GM10248 (cell line): ENCODE measurements around the gene FCHO1.

ENCODE experiments used
- CTCF ChIA-PET: fragments of 300-600 bp; sonication (Branson Sonifier 250); formaldehyde crosslinking; extraction: SDS; loops from one replicate; lab custom pipeline; 2021; ENCODE audit warnings: antibody characterized with exemption; lab: Yijun Ruan, JAX
- POLR2A ChIA-PET: fragments of 350-650 bp; sonication (Branson Sonifier 250); formaldehyde crosslinking; extraction: SDS; loops from one replicate; lab custom pipeline; 2020; ENCODE audit warnings: antibody characterized with exemption; lab: Yijun Ruan, JAX
- DNase-seq: peaks from one replicate; pipeline ENCODE4 v3.0.0; 2012; ENCODE audit errors: extremely low spot score
- TF ChIP-seq, protein P1 (sequence below): IDR thresholded peaks from 2 replicates; pipeline ENCODE4 v1.5.1; 2012; ENCODE audit warnings: mild to moderate bottlenecking, low read depth; ENCODE audit errors: extremely low read depth, missing control alignments, control extremely low read depth

Gene FCHO1

DNA sequence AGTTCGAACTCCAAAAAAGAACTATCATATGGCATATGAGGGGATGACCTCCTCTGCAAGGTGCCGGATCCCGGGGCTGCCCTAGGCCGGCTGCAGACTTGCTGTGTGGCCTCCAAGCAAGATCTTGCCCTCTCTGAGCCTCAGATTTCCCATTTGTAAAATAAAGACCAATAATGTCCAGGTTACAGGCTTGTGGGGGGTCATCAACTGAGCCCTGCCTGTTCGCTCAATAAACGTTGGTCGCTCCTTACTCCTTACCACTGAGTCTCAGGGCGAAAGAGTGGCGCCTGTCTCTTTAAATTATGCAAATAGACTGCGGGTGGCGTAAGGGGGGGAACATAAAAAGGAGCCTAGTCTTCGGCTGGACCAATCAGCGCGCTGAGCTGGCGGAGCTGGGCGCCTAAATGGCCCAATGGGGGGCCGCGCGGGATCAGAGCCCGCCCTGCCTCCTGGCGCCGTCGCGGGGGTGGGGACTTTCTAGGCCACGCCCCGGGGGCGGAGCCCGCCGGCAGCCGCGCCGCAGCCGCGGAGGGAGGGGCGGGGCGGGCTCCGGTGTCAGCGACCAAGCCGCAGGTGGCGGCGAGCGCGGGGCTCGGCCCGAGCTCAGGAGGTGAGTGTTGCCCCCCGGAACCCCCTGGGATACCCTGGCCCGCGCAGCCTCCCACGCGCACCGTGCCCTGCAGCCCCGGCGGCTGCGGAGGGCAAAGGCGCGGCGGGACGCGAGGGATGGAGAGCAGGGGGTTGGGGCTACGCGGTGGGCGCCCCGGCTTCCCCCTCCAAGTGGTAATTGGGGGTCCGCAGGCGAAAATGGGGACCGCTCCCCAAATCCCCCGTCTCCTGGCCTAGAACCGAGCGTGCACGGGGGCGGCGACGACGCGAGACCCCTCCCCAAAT is 3.8 kb upstream of the FCHO1 start:
- CTCF ChIA-PET, result interaction anchor here (1.0 to 1.6 kb wide), 4 partner anchors 8 to 252 kb away, joined by 3 to 4 read pairs (median 4); no protein-coding TSS in a partner anchor
- TF ChIP-seq, protein P1, sequence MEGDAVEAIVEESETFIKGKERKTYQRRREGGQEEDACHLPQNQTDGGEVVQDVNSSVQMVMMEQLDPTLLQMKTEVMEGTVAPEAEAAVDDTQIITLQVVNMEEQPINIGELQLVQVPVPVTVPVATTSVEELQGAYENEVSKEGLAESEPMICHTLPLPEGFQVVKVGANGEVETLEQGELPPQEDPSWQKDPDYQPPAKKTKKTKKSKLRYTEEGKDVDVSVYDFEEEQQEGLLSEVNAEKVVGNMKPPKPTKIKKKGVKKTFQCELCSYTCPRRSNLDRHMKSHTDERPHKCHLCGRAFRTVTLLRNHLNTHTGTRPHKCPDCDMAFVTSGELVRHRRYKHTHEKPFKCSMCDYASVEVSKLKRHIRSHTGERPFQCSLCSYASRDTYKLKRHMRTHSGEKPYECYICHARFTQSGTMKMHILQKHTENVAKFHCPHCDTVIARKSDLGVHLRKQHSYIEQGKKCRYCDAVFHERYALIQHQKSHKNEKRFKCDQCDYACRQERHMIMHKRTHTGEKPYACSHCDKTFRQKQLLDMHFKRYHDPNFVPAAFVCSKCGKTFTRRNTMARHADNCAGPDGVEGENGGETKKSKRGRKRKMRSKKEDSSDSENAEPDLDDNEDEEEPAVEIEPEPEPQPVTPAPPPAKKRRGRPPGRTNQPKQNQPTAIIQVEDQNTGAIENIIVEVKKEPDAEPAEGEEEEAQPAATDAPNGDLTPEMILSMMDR, result no peak
- peak; percentile 98 for DNase-seq
- POLR2A ChIA-PET, result no interaction called here

DNA sequence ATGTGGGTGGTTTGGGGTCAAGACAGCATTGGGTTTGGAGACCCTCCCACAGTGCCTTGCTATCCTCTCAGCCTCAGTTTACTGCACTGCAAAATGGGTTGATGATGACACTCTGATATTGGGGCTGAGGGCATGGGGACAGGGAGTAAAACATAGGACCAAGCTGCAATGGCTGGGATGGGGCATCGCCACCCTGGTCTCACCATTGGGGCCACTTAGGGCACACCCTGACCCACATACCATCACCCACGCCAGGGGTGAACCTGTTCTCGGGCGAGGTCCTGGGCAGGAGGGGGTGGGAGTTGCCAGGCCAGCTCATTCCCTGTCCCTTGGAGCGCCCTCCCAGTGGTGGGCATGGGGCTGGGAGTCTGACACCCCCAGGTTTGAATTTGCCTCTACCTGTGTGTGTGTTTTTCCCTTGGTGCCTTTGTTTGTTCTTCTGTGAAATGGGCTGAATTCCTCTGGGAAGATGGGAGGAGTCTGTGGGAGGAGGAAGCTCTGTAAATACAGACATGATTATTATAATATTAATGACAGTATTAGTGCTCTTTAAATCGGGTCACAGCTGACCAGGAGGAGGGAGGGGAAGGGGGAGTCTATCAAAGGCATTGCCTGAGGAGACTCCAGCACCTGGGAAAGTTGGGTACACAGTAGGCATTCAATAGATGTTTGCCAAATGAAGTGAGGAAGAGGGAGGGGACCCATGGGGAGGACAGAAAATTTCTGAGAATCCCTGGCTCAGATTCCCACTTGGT is 2.2 kb upstream of the FCHO1 start:
- POLR2A ChIA-PET, result interaction anchor here (0.6 kb wide), 1 partner anchor 1544 kb away, joined by 3 read pairs; no protein-coding TSS in a partner anchor
- CTCF ChIA-PET, result interaction anchor here (0.7 to 10.6 kb wide), 6 partner anchors 7 to 45 kb away, joined by 3 to 151 read pairs (median 4); no protein-coding TSS in a partner anchor
- TF ChIP-seq, protein P1, result no peak
- no peak for DNase-seq

DNA sequence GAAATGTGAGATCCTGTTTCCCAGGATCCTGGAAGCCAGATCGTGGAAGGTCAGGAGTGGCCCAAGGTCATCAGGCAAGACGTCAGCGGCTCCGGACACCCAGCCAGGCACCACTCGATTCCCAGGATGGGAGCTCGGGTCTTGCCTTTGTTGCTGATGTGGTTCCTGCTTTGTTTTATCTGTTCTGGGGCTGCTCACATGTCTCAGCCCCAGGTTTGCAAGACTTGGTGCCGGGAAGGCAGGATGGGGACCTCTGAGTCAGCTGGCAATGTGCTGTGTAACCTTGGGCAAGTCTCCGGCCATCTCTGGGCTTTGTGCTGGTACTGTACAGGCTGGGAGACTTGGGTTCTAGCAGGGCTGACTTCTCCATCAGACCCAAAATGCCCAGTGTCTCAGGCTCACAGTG is 1.4 kb upstream of the FCHO1 start:
- TF ChIP-seq, protein P1, result no peak
- POLR2A ChIA-PET, result no interaction called here
- CTCF ChIA-PET, result interaction anchor here (0.7 to 10.6 kb wide), 3 partner anchors 8 to 33 kb away, joined by 3 to 151 read pairs (median 7); no protein-coding TSS in a partner anchor
- DNase-seq, result no peak

DNA sequence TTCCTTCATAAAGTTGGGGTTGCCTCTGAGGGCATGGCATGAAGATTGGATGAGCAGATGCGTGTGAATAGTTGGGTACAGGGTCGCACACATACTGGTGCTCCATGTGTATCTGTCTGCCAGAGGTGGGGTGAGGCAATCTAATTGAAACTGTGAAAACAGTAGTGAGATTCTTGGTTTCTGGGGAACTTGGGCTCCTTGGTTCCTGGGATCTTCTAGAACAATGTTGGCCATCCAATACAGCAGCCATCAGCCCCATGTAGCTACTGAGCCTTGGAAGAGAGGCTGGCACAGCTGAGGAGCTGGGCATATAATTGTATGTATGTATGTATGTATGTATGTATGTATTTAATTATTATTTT is 616 bp downstream of the FCHO1 start:
- DNase-seq, result no peak
- TF ChIP-seq, protein P1, result no peak
- ChIA-PET CTCF (interaction anchor here (0.6 to 10.6 kb wide), 10 partner anchors 9 to 624 kb away, joined by 3 to 151 read pairs (median 4); no protein-coding TSS in a partner anchor), POLR2A (interaction anchor here (0.6 kb wide), 1 partner anchor 74 kb away, joined by 4 read pairs; no protein-coding TSS in a partner anchor)

DNA sequence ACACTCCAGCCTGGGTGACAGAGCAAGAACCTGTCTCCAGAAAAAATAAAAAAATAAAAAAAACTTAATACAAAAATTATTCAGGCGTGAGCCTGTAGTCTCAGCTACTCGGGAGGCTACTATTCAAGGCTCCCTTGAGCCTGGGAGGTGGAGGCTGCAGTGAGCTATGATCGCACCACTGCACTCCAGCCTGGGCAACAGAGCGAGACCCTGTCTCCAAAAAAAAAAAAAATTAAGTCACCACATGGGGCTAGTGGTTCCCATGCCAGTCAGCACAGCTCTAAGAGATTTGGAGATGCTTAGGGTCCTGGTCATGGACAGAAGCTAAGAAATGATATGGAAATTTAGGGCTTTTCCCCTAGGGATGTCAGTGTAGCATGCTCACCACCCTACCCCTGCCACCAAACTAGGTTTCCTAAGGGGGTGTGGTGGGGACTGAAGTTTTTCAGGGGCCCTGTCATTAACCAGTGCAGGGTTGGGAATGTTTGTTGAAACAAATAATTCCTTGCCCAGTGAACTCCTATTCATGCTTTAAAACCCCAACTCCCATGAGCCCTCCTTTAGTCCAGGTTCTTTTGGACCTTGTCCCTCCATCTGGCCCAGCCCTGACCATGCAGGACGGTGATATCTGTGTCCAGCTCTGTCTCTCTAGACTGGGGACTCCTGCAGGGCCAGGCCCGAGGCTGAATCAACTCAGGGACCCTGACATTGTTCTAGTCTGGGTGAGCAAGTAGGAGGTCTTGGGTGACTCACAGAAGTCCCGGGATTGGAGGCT is 1.8 kb downstream of the FCHO1 start:
- POLR2A ChIA-PET, result interaction anchor here (0.6 kb wide), 1 partner anchor 106 kb away, joined by 3 read pairs; no protein-coding TSS in a partner anchor
- TF ChIP-seq, protein P1, result no peak
- CTCF ChIA-PET, result interaction anchor here (1.3 to 10.6 kb wide), 12 partner anchors 7 to 257 kb away, joined by 3 to 151 read pairs (median 7); no protein-coding TSS in a partner anchor
- DNase-seq, result no peak
